Testis (tissue), 2 donors: ENCODE measurements around the gene MYO1B.

Experiments used
- POLR2A ChIP-seq: fragments of 450-650 bp; IDR thresholded peaks from one replicate; pipeline ENCODE4 v1.6.1; 2017; ENCODE audit warnings: antibody characterized with exemption, mild to moderate bottlenecking, moderate library complexity
- TF ChIP-seq, protein P1 (sequence below), 3 experiments: fragments of 450-650 bp in 2 of 3; fragments of 200-600 bp in 1 of 3; sonication (generic) in 1 of 3; IDR thresholded peaks; one replicate each; pipeline ENCODE4 v1.5.1; 2016 to 2019; ENCODE audit warnings: antibody characterized with exemption in 3 of 3, mild to moderate bottlenecking in 2 of 3, moderate library complexity in 1 of 3

DNA sequence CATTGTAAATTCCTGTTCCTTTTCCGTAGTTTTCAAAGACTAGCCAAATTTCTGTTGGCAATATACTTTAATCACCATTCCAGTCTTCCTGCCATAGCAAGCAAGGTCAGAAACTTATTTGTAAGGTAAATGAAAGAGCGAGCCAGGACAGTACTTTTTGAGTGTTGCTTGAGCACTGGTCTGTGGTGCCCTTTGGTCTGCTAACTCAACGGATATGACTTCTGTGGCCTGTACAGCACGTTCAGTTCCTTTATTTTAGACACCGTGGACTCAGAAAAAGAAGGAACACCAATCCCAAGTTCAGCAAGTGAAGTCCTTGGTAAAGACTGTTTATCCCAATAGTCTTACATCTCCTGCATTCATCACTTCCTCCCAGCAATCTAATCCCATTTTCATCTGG, 166.3 kb downstream of the MYO1B start:
- TF ChIP-seq, protein P1, sequence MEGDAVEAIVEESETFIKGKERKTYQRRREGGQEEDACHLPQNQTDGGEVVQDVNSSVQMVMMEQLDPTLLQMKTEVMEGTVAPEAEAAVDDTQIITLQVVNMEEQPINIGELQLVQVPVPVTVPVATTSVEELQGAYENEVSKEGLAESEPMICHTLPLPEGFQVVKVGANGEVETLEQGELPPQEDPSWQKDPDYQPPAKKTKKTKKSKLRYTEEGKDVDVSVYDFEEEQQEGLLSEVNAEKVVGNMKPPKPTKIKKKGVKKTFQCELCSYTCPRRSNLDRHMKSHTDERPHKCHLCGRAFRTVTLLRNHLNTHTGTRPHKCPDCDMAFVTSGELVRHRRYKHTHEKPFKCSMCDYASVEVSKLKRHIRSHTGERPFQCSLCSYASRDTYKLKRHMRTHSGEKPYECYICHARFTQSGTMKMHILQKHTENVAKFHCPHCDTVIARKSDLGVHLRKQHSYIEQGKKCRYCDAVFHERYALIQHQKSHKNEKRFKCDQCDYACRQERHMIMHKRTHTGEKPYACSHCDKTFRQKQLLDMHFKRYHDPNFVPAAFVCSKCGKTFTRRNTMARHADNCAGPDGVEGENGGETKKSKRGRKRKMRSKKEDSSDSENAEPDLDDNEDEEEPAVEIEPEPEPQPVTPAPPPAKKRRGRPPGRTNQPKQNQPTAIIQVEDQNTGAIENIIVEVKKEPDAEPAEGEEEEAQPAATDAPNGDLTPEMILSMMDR (IDR thresholded peaks at IDR 0.05) = no peak
- no peak for TF ChIP-seq POLR2A
